Astrocyte (in vitro differentiated cells and primary cell): ENCODE measurements around the gene TJP1. TPM values are rescaled to one million over a fixed set of nuclear protein-coding genes. Genes with fewer than 3 reads are reported as not detected.

Experiments
- DNase-seq: peaks from one replicate; pipeline ENCODE4 v3.0.0-alpha.2; 2010; ENCODE audit warnings: low read depth
- FAIRE-seq: peaks from 2 replicates; lab custom pipeline; 2011; peaks lifted over from hg19 to GRCh38; lab: Jason Lieb, UNC
- H2AFZ ChIP-seq: 2 replicates; pipeline ENCODE4 v1.6.0; 2012; ENCODE audit warnings: low read depth, low read length, inconsistent platforms
- H3K27ac ChIP-seq: 2 replicates; pipeline ENCODE4 v1.5.1; 2011; ENCODE audit warnings: low read depth, low read length, inconsistent platforms
- H3K27me3 ChIP-seq: 2 replicates; pipeline ENCODE4 v1.6.0; 2011; ENCODE audit warnings: low read length, inconsistent platforms; ENCODE audit not compliant: insufficient read depth
- H3K36me3 ChIP-seq: 2 replicates; pipeline ENCODE4 v1.5.1; 2011; ENCODE audit warnings: low read length, inconsistent platforms; ENCODE audit not compliant: insufficient read depth
- H3K4me1 ChIP-seq: 2 replicates; pipeline ENCODE4 v1.5.1; 2011; ENCODE audit warnings: low read length, inconsistent platforms; ENCODE audit not compliant: insufficient read depth
- H3K4me2 ChIP-seq: 2 replicates; pipeline ENCODE4 v1.6.0; 2012; ENCODE audit warnings: low read length, inconsistent platforms
- H3K4me3 ChIP-seq: 2 replicates; pipeline ENCODE4 v1.5.1; 2011; ENCODE audit warnings: low read depth, mild to moderate bottlenecking, low read length, inconsistent platforms; ENCODE audit not compliant: insufficient read depth
- H3K79me2 ChIP-seq: 2 replicates; pipeline ENCODE4 v1.6.0; 2012; ENCODE audit warnings: mild to moderate bottlenecking, low read length, inconsistent platforms; ENCODE audit not compliant: insufficient read depth
- H3K9ac ChIP-seq: 2 replicates; pipeline ENCODE4 v1.6.0; 2012; ENCODE audit warnings: mild to moderate bottlenecking, low read length, inconsistent platforms
- H3K9me3 ChIP-seq: 2 replicates; pipeline ENCODE4 v1.5.1; 2012; ENCODE audit warnings: low read depth, mild to moderate bottlenecking, low read length, inconsistent platforms; ENCODE audit not compliant: insufficient read depth
- H4K20me1 ChIP-seq: 2 replicates; pipeline ENCODE4 v1.6.0; 2012; ENCODE audit warnings: low read length, inconsistent platforms; ENCODE audit not compliant: insufficient read depth
- H3K27ac Mint-ChIP-seq: one replicate; pipeline ENCODE4 v1.8.0; 2021; ENCODE audit warnings: mild to moderate bottlenecking, mixed read lengths; ENCODE audit not compliant: unreplicated experiment
- H3K27me3 Mint-ChIP-seq: one replicate; pipeline ENCODE4 v1.8.0; 2021; ENCODE audit warnings: low read depth, mixed read lengths; ENCODE audit not compliant: unreplicated experiment
- H3K36me3 Mint-ChIP-seq: one replicate; pipeline ENCODE4 v1.8.0; 2021; ENCODE audit warnings: low read depth, mixed read lengths; ENCODE audit not compliant: unreplicated experiment
- H3K4me1 Mint-ChIP-seq: one replicate; pipeline ENCODE4 v1.8.0; 2021; ENCODE audit warnings: low read depth, mixed read lengths; ENCODE audit not compliant: unreplicated experiment
- H3K4me3 Mint-ChIP-seq: one replicate; pipeline ENCODE4 v1.8.0; 2021; ENCODE audit warnings: mild to moderate bottlenecking, moderate library complexity, mixed read lengths; ENCODE audit not compliant: unreplicated experiment
- H3K9me3 Mint-ChIP-seq: one replicate; pipeline ENCODE4 v1.8.0; 2021; ENCODE audit warnings: mild to moderate bottlenecking, mixed read lengths; ENCODE audit not compliant: unreplicated experiment
- EZH2 ChIP-seq: IDR thresholded peaks from 2 replicates; pipeline ENCODE4 v1.6.1; 2012; ENCODE audit warnings: mild to moderate bottlenecking, low read length, inconsistent platforms; ENCODE audit not compliant: insufficient read depth
- total RNA-seq: library from RNA; stranded (reverse); gene quantifications from 2 replicates; pipeline ENCODE4 v1.2.1, GENCODE V29; 2021
- TF ChIP-seq, protein P1 (sequence below): IDR thresholded peaks from 2 replicates; pipeline ENCODE4 v1.5.1; 2011; ENCODE audit warnings: low read depth, mild to moderate bottlenecking, inconsistent platforms, low read length, moderate library complexity; ENCODE audit not compliant: insufficient read depth

The TJP1 gene
- total RNA-seq, 1 donor from 2014 or later, result 137 TPM

GRCh38 chr15:29867241-29868000, 45.2 kb upstream of the TJP1 start:
- FAIRE-seq (no peak), DNase-seq (no peak)
- no peak overlapping the region for H2AFZ ChIP-seq
- H3K4me2 ChIP-seq, result no peak overlapping the region
- no peak overlapping the region for H3K4me3 ChIP-seq
- no peaks in the 10 kb centered on the region for H3K9me3 ChIP-seq
- no peak overlapping the region for H3K9ac ChIP-seq
- H3K27ac ChIP-seq, result no peak overlapping the region
- Mint-ChIP-seq H3K9me3 (no peaks in the 10 kb centered on the region), H3K36me3 (no peaks in the 10 kb centered on the region), H3K4me3 (no peak overlapping the region), H3K27me3 (no peaks in the 10 kb centered on the region), H3K4me1 (peaks cover 7% of the 10 kb centered on the region), H3K27ac (no peak overlapping the region)
- no peaks in the 10 kb centered on the region for H3K79me2 ChIP-seq
- TF ChIP-seq EZH2, result no peak
- no peaks in the 10 kb centered on the region for H4K20me1 ChIP-seq
- no peaks in the 10 kb centered on the region for H3K27me3 ChIP-seq
- H3K36me3 ChIP-seq, result no peaks in the 10 kb centered on the region
- H3K4me1 ChIP-seq, result no peaks in the 10 kb centered on the region

- Histone ChIP-seq H4K20me1 (no peaks in the 10 kb centered on the region), H3K79me2 (no peaks in the 10 kb centered on the region), H3K9ac (no peak overlapping the region), H3K27me3 (no peaks in the 10 kb centered on the region), H2AFZ (no peak overlapping the region), H3K4me3 (no peak overlapping the region), H3K36me3 (no peaks in the 10 kb centered on the region), H3K27ac (no peak overlapping the region), H3K4me1 (no peaks in the 10 kb centered on the region), H3K4me2 (no peak overlapping the region), H3K9me3 (no peaks in the 10 kb centered on the region)
- no peaks in the 10 kb centered on the region for H3K36me3 Mint-ChIP-seq
- DNase-seq (no peak), FAIRE-seq (no peak)
- no peak overlapping the region for H3K27ac Mint-ChIP-seq
- no peaks in the 10 kb centered on the region for H3K27me3 Mint-ChIP-seq
- no peaks in the 10 kb centered on the region for H3K9me3 Mint-ChIP-seq
- peaks cover 9% of the 10 kb centered on the region for H3K4me1 Mint-ChIP-seq
- TF ChIP-seq EZH2, result no peak
- TF ChIP-seq, protein P1, sequence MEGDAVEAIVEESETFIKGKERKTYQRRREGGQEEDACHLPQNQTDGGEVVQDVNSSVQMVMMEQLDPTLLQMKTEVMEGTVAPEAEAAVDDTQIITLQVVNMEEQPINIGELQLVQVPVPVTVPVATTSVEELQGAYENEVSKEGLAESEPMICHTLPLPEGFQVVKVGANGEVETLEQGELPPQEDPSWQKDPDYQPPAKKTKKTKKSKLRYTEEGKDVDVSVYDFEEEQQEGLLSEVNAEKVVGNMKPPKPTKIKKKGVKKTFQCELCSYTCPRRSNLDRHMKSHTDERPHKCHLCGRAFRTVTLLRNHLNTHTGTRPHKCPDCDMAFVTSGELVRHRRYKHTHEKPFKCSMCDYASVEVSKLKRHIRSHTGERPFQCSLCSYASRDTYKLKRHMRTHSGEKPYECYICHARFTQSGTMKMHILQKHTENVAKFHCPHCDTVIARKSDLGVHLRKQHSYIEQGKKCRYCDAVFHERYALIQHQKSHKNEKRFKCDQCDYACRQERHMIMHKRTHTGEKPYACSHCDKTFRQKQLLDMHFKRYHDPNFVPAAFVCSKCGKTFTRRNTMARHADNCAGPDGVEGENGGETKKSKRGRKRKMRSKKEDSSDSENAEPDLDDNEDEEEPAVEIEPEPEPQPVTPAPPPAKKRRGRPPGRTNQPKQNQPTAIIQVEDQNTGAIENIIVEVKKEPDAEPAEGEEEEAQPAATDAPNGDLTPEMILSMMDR, result no peak
- no peak overlapping the region for H3K4me3 Mint-ChIP-seq
These were observed 44.1 kb upstream of the TJP1 start for GRCh38 chr15:29866337-29866736.

DNA sequence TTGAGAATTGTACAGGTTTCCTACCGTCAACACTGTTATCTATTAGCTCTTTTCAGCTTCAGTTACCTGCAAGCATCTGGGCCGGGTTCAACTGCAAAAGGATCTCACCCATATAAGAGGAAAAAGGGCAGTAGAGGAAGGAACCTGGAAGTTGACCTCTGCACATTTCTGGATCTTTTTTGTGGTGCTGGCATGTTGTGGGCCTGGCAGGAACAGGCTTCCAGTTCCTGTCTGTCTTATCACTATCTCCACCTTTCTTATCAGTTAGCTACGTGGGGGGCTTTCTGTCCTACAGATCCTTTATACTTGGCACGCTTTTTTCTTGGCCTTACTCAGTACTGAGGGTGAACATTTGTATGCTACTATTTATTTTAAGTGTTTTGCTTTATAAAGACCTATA, 42.2 kb upstream of the TJP1 start:
- no peak for TF ChIP-seq EZH2
- TF ChIP-seq, protein P1, result no peak
- Histone ChIP-seq H3K79me2 (no peaks in the 10 kb centered on the region), H3K27ac (no peak overlapping the region), H3K4me3 (no peak overlapping the region), H3K27me3 (no peaks in the 10 kb centered on the region), H2AFZ (no peak overlapping the region), H3K4me2 (no peak overlapping the region), H3K36me3 (no peaks in the 10 kb centered on the region), H3K9me3 (no peaks in the 10 kb centered on the region), H4K20me1 (no peaks in the 10 kb centered on the region), H3K4me1 (peaks cover 12% of the 10 kb centered on the region), H3K9ac (no peak overlapping the region)
- no peaks in the 10 kb centered on the region for H3K27me3 Mint-ChIP-seq
- no peak overlapping the region for H3K27ac Mint-ChIP-seq
- no peak overlapping the region for H3K4me3 Mint-ChIP-seq
- H3K4me1 Mint-ChIP-seq, result peaks cover 22% of the 10 kb centered on the region
- H3K36me3 Mint-ChIP-seq, result no peaks in the 10 kb centered on the region
- no peaks in the 10 kb centered on the region for H3K9me3 Mint-ChIP-seq
- no peak for DNase-seq
- FAIRE-seq, result no peak
